GM12875 (cell line): ENCODE measurements around the gene GPR153.

ENCODE experiments used
- H3K4me3 ChIP-seq: one replicate; pipeline ENCODE4 v1.5.1; 2011; ENCODE audit warnings: low read depth, low read length, control low read depth
- CTCF ChIP-seq: IDR thresholded peaks from 2 replicates; pipeline ENCODE4 v1.5.1; 2011; ENCODE audit warnings: low read depth, mild to moderate bottlenecking, control low read depth, inconsistent platforms, low read length, moderate library complexity, borderline replicate concordance; ENCODE audit not compliant: insufficient read depth

The GPR153 gene

GRCh38 chr1:6256645-6257044 is 4.3 kb downstream of the GPR153 start:
- no peak overlapping the region for H3K4me3 ChIP-seq
- no peak for TF ChIP-seq CTCF

- TF ChIP-seq CTCF: no peak
- H3K4me3 ChIP-seq: no peak overlapping the region
Observed at GRCh38 chr1:6254691-6255090, 6.2 kb downstream of the GPR153 start.

- H3K4me3 ChIP-seq: no peak overlapping the region
- TF ChIP-seq CTCF: no peak
Observed at GRCh38 chr1:6253380-6253779, 7.5 kb downstream of the GPR153 start.

- TF ChIP-seq CTCF: no peak
- no peak overlapping the region for H3K4me3 ChIP-seq
Observed at GRCh38 chr1:6252374-6252710, 8.6 kb downstream of the GPR153 start.

GRCh38 chr1:6251681-6252373 is 9.1 kb downstream of the GPR153 start:
- TF ChIP-seq CTCF: no peak
- H3K4me3 ChIP-seq: no peak overlapping the region

GRCh38 chr1:6251233-6251632 is 9.7 kb downstream of the GPR153 start:
- H3K4me3 ChIP-seq: no peak overlapping the region
- TF ChIP-seq CTCF: no peak

GRCh38 chr1:6249739-6250689 is 10.9 kb downstream of the GPR153 start:
- no peak for TF ChIP-seq CTCF
- H3K4me3 ChIP-seq: no peak overlapping the region
